ES-I3 (cell line): ENCODE measurements around the gene STXBP5L.
"Not testable (repeated sequence)": the region's sequence is repeated elsewhere in the genome, so short reads cannot be mapped to it uniquely, and the experiment has no call there.

Source experiments
- H3K36me3 ChIP-seq: 2 replicates; pipeline ENCODE4 v1.6.1; 2013; ENCODE audit warnings: mild to moderate bottlenecking, low read length, control low read depth, moderate library complexity; ENCODE audit not compliant: insufficient read depth
- H3K4me1 ChIP-seq: 2 replicates; pipeline ENCODE4 v1.6.1; 2013; ENCODE audit warnings: mild to moderate bottlenecking, control low read depth, low read length; ENCODE audit not compliant: insufficient read depth
- H3K9ac ChIP-seq: 2 replicates; pipeline ENCODE4 v1.6.1; 2013; ENCODE audit warnings: low read depth, mild to moderate bottlenecking, low read length, moderate library complexity
- H3K9me3 ChIP-seq: 2 replicates; pipeline ENCODE4 v1.6.1; 2013; ENCODE audit warnings: mild to moderate bottlenecking, low read length, moderate library complexity; ENCODE audit not compliant: control insufficient read depth, insufficient read depth

Gene STXBP5L

GRCh38 chr3:121395967-121396366, 488.0 kb downstream of the STXBP5L start:
- not testable (repeated sequence) for H3K4me1 ChIP-seq, H3K9me3 ChIP-seq, H3K36me3 ChIP-seq, H3K9ac ChIP-seq

- H3K9ac ChIP-seq, H3K4me1 ChIP-seq, H3K36me3 ChIP-seq, H3K9me3 ChIP-seq: not testable (repeated sequence)
These were observed 490.0 kb downstream of the STXBP5L start for GRCh38 chr3:121398051-121398450.

GRCh38 chr3:121399820-121400219, 491.8 kb downstream of the STXBP5L start:
- Histone ChIP-seq H3K36me3 (no peaks in the 10 kb centered on the region), H3K9ac (no peak overlapping the region), H3K4me1 (no peaks in the 10 kb centered on the region), H3K9me3 (no peaks in the 10 kb centered on the region)

GRCh38 chr3:121405631-121406030, 497.6 kb downstream of the STXBP5L start:
- H3K36me3 ChIP-seq, result no peaks in the 10 kb centered on the region
- H3K4me1 ChIP-seq, result no peaks in the 10 kb centered on the region
- H3K9ac ChIP-seq, result no peak overlapping the region
- H3K9me3 ChIP-seq, result no peaks in the 10 kb centered on the region

GRCh38 chr3:121411523-121411922, 503.5 kb downstream of the STXBP5L start:
- Histone ChIP-seq H3K9ac (no peak overlapping the region), H3K36me3 (no peaks in the 10 kb centered on the region), H3K9me3 (no peaks in the 10 kb centered on the region), H3K4me1 (no peaks in the 10 kb centered on the region)

GRCh38 chr3:121414924-121415323, 506.9 kb downstream of the STXBP5L start:
- Histone ChIP-seq H3K36me3 (no peaks in the 10 kb centered on the region), H3K9me3 (no peaks in the 10 kb centered on the region), H3K9ac (no peak overlapping the region), H3K4me1 (no peaks in the 10 kb centered on the region)

- Histone ChIP-seq H3K9me3 (no peaks in the 10 kb centered on the region), H3K4me1 (no peaks in the 10 kb centered on the region), H3K36me3 (no peaks in the 10 kb centered on the region), H3K9ac (no peak overlapping the region)
These were observed 510.2 kb downstream of the STXBP5L start for GRCh38 chr3:121418182-121418581.

- H3K9me3 ChIP-seq, result no peaks in the 10 kb centered on the region
- H3K9ac ChIP-seq, result no peak overlapping the region
- H3K4me1 ChIP-seq, result no peaks in the 10 kb centered on the region
- 0 out of 2 replicates have a peak, but pooled peaks cover 2% of the 10 kb centered on the region for H3K36me3 ChIP-seq
These were observed 516.5 kb downstream of the STXBP5L start for GRCh38 chr3:121424549-121424948.

- Histone ChIP-seq H3K9ac (no peak overlapping the region), H3K4me1 (no peaks in the 10 kb centered on the region), H3K36me3 (peaks cover 21% of the 10 kb centered on the region), H3K9me3 (no peaks in the 10 kb centered on the region)
These were observed 522.7 kb downstream of the STXBP5L start for GRCh38 chr3:121430664-121431215.

GRCh38 chr3:121431726-121432517, 523.9 kb downstream of the STXBP5L start:
- peaks cover 21% of the 10 kb centered on the region for H3K36me3 ChIP-seq
- no peaks in the 10 kb centered on the region for H3K9me3 ChIP-seq
- no peak overlapping the region for H3K9ac ChIP-seq
- H3K4me1 ChIP-seq, result no peaks in the 10 kb centered on the region

GRCh38 chr3:121436074-121436473, 528.1 kb downstream of the STXBP5L start:
- H3K9me3 ChIP-seq, result no peaks in the 10 kb centered on the region
- H3K9ac ChIP-seq, result no peak overlapping the region
- no peaks in the 10 kb centered on the region for H3K4me1 ChIP-seq
- peaks cover 6% of the 10 kb centered on the region for H3K36me3 ChIP-seq

GRCh38 chr3:121436641-121437040, 528.6 kb downstream of the STXBP5L start:
- Histone ChIP-seq H3K9me3 (no peaks in the 10 kb centered on the region), H3K4me1 (no peaks in the 10 kb centered on the region), H3K9ac (no peak overlapping the region), H3K36me3 (peaks cover 6% of the 10 kb centered on the region)

GRCh38 chr3:121443456-121443855, 535.5 kb downstream of the STXBP5L start:
- no peaks in the 10 kb centered on the region for H3K9me3 ChIP-seq
- no peaks in the 10 kb centered on the region for H3K36me3 ChIP-seq
- no peaks in the 10 kb centered on the region for H3K4me1 ChIP-seq

GRCh38 chr3:121451752-121452151, 543.7 kb downstream of the STXBP5L start:
- not testable (repeated sequence) for H3K4me1 ChIP-seq, H3K36me3 ChIP-seq, H3K9ac ChIP-seq, H3K9me3 ChIP-seq

More at GRCh38 chr3:121443456-121443855, 535.5 kb downstream of the STXBP5L start:
- H3K9ac ChIP-seq, result no peak overlapping the region

- H3K4me1 ChIP-seq, result no peaks in the 10 kb centered on the region
- peaks cover 22% of the 10 kb centered on the region for H3K36me3 ChIP-seq
- H3K9me3 ChIP-seq, result no peaks in the 10 kb centered on the region; the same call in 1 of the 2 replicates
- no peak overlapping the region for H3K9ac ChIP-seq
These were observed 554.6 kb downstream of the STXBP5L start for GRCh38 chr3:121462565-121462964.
